HG02973 (cell line): ENCODE measurements around the gene STXBP1.

Experiments used
- ATAC-seq: cut with Tn5 transposase; IDR thresholded peaks from one replicate; pipeline ENCODE4 v1.9.1; 2021; ENCODE audit warnings: moderate library complexity; ENCODE audit not compliant: unreplicated experiment

The STXBP1 gene

GRCh38 chr9:127712371-127712770 is 100.3 kb downstream of the STXBP1 start:
- no peak for ATAC-seq

- no peak for ATAC-seq
These were observed 100.8 kb downstream of the STXBP1 start for GRCh38 chr9:127712867-127713266.

GRCh38 chr9:127714020-127714750 is 102.1 kb downstream of the STXBP1 start:
- ATAC-seq = no peak

GRCh38 chr9:127714951-127715469 is 102.9 kb downstream of the STXBP1 start:
- ATAC-seq = no peak

GRCh38 chr9:127715470-127716337 is 103.6 kb downstream of the STXBP1 start, which contains the start of the genes PTRH1 and TTC16:
PTRH1 (minus strand) TSS chr9:127715663; CDS start chr9:127715639, 24 bp downstream.
TTC16 (plus strand) TSS chr9:127716079; CDS start chr9:127716146, 67 bp downstream.
- ATAC-seq = peak; percentile 83

GRCh38 chr9:127716412-127716811 is 104.3 kb downstream of the STXBP1 start:
- no peak for ATAC-seq

- ATAC-seq = no peak
These were observed 105.7 kb downstream of the STXBP1 start for GRCh38 chr9:127717766-127718165.

GRCh38 chr9:127720031-127720864 is 108.2 kb downstream of the STXBP1 start:
- no peak for ATAC-seq

- no peak for ATAC-seq
These were observed 108.8 kb downstream of the STXBP1 start for GRCh38 chr9:127720865-127721227.

- no peak for ATAC-seq
These were observed 109.3 kb downstream of the STXBP1 start for GRCh38 chr9:127721391-127721821.

GRCh38 chr9:127722055-127722745 is 110.1 kb downstream of the STXBP1 start:
- no peak for ATAC-seq

- no peak for ATAC-seq
These were observed 110.9 kb downstream of the STXBP1 start for GRCh38 chr9:127723013-127723412.

GRCh38 chr9:127723444-127723843 is 111.4 kb downstream of the STXBP1 start:
- no peak for ATAC-seq

- no peak for ATAC-seq
These were observed 111.9 kb downstream of the STXBP1 start for GRCh38 chr9:127724012-127724411.

GRCh38 chr9:127726871-127727270 is 114.8 kb downstream of the STXBP1 start:
- ATAC-seq = no peak

- no peak for ATAC-seq
These were observed 116.7 kb downstream of the STXBP1 start for GRCh38 chr9:127728808-127729207.

GRCh38 chr9:127729522-127730256 is 117.6 kb downstream of the STXBP1 start:
- no peak for ATAC-seq

- ATAC-seq = no peak
These were observed 118.2 kb downstream of the STXBP1 start for GRCh38 chr9:127730262-127730661.

GRCh38 chr9:127730799-127731410 is 118.8 kb downstream of the STXBP1 start:
- no peak for ATAC-seq
